ENCODE measurements around the gene ADGRA1. TPM values are rescaled to one million over a fixed set of nuclear protein-coding genes. Genes with fewer than 3 reads are reported as not detected.

ADGRA1 gene
- total RNA-seq, 4 donors from 2014 or later = not detected

DNA sequence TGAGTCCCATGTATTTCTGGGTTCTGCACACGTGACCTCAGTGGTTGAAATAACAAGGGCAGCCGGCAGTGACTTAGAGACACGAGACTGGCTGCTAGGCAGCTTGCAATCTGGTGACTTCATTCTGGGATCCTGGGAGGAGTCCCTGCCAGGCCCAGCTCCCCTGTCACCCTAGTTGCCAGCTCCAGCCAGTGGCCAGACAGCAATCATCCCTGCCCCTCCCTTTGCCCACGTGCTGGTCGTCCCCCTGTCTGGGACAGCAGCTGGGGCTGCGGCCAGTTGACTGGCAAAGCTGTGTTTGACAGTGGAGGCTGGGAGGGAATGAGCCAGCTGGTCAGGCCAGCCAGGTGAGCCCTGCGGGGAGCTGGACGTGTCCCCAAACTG, 30.0 kb downstream of the ADGRA1 start:
- TF ChIP-seq, protein P1, sequence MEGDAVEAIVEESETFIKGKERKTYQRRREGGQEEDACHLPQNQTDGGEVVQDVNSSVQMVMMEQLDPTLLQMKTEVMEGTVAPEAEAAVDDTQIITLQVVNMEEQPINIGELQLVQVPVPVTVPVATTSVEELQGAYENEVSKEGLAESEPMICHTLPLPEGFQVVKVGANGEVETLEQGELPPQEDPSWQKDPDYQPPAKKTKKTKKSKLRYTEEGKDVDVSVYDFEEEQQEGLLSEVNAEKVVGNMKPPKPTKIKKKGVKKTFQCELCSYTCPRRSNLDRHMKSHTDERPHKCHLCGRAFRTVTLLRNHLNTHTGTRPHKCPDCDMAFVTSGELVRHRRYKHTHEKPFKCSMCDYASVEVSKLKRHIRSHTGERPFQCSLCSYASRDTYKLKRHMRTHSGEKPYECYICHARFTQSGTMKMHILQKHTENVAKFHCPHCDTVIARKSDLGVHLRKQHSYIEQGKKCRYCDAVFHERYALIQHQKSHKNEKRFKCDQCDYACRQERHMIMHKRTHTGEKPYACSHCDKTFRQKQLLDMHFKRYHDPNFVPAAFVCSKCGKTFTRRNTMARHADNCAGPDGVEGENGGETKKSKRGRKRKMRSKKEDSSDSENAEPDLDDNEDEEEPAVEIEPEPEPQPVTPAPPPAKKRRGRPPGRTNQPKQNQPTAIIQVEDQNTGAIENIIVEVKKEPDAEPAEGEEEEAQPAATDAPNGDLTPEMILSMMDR (IDR thresholded peaks at IDR 0.05) = no peak
- TF ChIP-seq POLR2A (IDR thresholded peaks at IDR 0.05) = no peak
- 54% methylated on average over 4 of the region's 8 CpGs; no CpG with 5 or more reads in 1 of the 2 donors for WGBS, 2 donors
- no peak overlapping the region for H3K27ac ChIP-seq

DNA sequence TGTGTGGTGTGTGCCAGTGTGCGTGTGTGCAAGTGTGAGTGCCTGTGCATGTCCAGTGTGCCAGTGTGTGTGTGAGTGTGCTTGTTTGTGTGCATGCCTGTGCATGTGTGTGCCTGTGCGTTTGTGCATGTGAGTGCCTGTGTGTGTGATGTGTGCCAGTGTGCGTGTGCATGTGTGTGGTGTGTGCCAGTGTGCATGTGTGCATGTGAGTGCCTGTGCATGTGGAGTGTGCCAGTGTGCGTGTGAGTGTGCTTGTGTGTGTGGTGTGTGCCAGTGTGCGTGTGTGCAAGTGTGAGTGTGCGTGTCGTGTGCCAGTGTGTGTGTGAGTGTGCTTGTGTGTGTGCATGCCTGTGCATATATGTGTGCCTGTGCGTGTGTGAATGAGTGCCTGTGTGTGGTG, 33.8 kb downstream of the ADGRA1 start:
- Histone ChIP-seq H3K4me1 (no peaks in the 10 kb centered on the region), H3K36me3 (no peaks in the 10 kb centered on the region), H3K4me3 (no peak overlapping the region), H3K27me3 (peaks cover 0 to 50% (median 0%) of the 10 kb centered on the region in 4 donors), H3K27ac (no peak overlapping the region), H3K9me3 (no peaks in the 10 kb centered on the region)
- TF ChIP-seq POLR2A (IDR thresholded peaks at IDR 0.05) = no peak
- TF ChIP-seq, protein P1 (IDR thresholded peaks at IDR 0.05) = no peak
- intact Hi-C loops (cut with DNase I) = loop anchor here (5.0 to 10.0 kb wide), 2 partner anchors 177 to 284 kb away; partner anchors contain the start of gene CFAP46
- DNase-seq = no peak
- 91 to 94% methylated on average over 7 to 8 of the region's 8 CpGs for WGBS, 2 donors

More for the DNA sequence above, 30.0 kb downstream of the ADGRA1 start:
- intact Hi-C loops (cut with DNase I) = no loop called here
- H3K4me3 ChIP-seq = no peak overlapping the region
- no peaks in the 10 kb centered on the region for H3K9me3 ChIP-seq
- no peak for DNase-seq
- peaks cover 0 to 35% (median 0%) of the 10 kb centered on the region in 4 donors for H3K27me3 ChIP-seq
- H3K4me1 ChIP-seq = no peaks in the 10 kb centered on the region
- H3K36me3 ChIP-seq = no peaks in the 10 kb centered on the region

DNA sequence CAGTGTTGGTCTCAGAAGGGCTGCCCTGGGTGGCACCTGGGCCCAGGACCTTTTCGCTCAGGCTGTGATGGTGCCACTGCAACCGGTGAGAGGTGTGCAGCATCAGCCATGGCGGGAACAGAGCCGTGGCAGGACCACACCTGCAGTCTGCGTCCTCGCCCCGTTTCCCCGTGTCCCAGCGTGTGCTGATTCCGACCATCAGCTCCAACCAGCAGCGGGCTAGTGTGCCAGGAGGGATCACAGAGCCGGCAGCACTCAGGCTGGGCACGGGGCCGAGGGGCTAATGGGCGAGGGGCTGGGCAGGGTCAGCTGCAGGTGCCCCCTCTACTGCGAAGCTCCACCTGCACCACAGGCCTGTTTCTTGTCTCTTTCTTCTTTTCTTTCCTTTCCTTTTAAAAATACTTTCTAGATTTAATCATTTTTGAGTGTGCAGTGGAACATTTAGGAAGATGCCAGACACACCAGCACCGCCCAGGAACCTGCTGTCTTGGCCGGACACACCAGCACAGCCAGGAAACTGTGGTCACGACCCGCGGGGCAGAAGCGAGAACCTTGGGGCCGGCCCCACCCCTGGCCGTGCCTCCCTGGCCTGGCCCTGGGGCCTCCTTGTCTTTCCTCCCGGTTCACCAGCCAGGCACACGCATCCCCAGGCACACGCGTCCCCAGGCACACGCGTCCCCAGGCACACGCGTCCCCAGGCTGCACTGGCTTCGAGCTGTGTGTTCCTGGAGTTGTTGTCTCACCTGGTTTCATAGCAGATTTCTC, 34.6 kb downstream of the ADGRA1 start:
- WGBS, 2 donors = 69 to 79% methylated on average over 16 to 18 of the region's 33 CpGs
- Histone ChIP-seq H3K27ac (no peak overlapping the region), H3K36me3 (no peaks in the 10 kb centered on the region), H3K9me3 (no peaks in the 10 kb centered on the region), H3K27me3 (peaks cover 0 to 50% (median 0%) of the 10 kb centered on the region in 4 donors), H3K4me1 (no peaks in the 10 kb centered on the region), H3K4me3 (no peak overlapping the region)
- DNase-seq = no peak
- intact Hi-C loops (cut with DNase I) = loop anchor here (5.0 to 10.0 kb wide), 2 partner anchors 178 to 285 kb away; partner anchors contain the start of gene CFAP46
- TF ChIP-seq, protein P1 (IDR thresholded peaks at IDR 0.05) = no peak
- TF ChIP-seq POLR2A (IDR thresholded peaks at IDR 0.05) = no peak

DNA sequence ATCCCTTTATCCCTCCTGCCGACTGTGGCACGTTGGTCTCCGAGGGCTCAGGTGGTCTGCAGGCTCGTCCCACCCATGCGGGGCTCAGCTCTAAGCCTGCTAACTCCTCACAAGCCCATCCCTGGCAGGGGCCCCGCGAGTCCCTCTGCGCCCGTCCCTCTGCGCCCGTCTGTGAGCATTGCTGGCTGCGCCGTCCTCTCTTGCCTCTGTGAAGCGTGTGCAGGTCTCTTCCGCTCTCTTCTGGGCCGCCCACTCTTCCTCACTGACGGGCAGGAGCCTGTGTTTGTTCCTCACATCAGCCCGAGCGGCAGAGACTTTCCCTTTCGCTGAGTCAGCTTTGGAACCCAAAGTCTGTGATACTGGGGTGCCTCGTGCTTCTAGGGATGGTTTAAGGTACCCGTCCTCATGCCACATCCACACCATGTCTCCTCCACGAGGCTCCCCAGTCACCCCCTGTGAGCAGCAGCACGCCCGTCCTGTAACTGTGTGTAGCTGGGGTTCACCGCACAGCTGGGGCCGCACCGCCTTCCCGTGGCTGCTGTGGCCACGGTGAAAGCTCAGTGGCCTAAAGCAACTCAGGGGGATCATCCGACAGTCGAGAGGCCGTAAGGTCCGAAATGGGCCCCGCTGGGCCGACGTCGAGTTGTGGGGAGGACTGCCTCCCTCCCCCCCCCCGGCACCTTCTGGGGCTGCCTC, 35.5 kb downstream of the ADGRA1 start:
- intact Hi-C loops (cut with DNase I) = loop anchor here (5.0 to 10.0 kb wide), 2 partner anchors 178 to 286 kb away; partner anchors contain the start of gene CFAP46
- 71 to 79% methylated on average over 33 to 35 of the region's 39 CpGs for WGBS, 2 donors
- Histone ChIP-seq H3K9me3 (no peaks in the 10 kb centered on the region), H3K27me3 (peaks cover 0 to 46% (median 0%) of the 10 kb centered on the region in 4 donors), H3K4me1 (no peaks in the 10 kb centered on the region), H3K36me3 (no peaks in the 10 kb centered on the region), H3K4me3 (no peak overlapping the region), H3K27ac (no peak overlapping the region)
- TF ChIP-seq, protein P1 (IDR thresholded peaks at IDR 0.05) = no peak
- no peak for TF ChIP-seq POLR2A (IDR thresholded peaks at IDR 0.05)
- no peak for DNase-seq
